H9 (cell line): Measurements from ENCODE around the gene TELO2. TPM values are rescaled to one million over a fixed set of nuclear protein-coding genes. Genes with fewer than 3 reads are reported as not detected.

Experiments used
- DNase-seq: peaks from one replicate; pipeline ENCODE4 v3.0.0-alpha.2; 2017
- H2AFZ ChIP-seq: one replicate; pipeline ENCODE4 v1.6.1; 2013; ENCODE audit warnings: mild to moderate bottlenecking, low read length, control low read depth, moderate library complexity
- H2AK5ac ChIP-seq: 2 replicates; pipeline ENCODE4 v1.6.1; 2013; ENCODE audit warnings: low read length, control low read depth, mixed read lengths; ENCODE audit not compliant: insufficient read length
- H2BK120ac ChIP-seq: one replicate; pipeline ENCODE4 v1.6.1; 2013; ENCODE audit warnings: low read depth, mild to moderate bottlenecking, low read length, control low read depth, inconsistent platforms; ENCODE audit not compliant: poor library complexity, severe bottlenecking
- H2BK12ac ChIP-seq: 2 replicates; pipeline ENCODE4 v1.6.1; 2013; ENCODE audit warnings: low read length, control low read depth, mixed read lengths, low read depth; ENCODE audit not compliant: insufficient read length
- H2BK15ac ChIP-seq: 2 replicates; pipeline ENCODE4 v1.6.1; 2013; ENCODE audit warnings: low read depth, low read length, control low read depth
- H2BK20ac ChIP-seq: one replicate; pipeline ENCODE4 v1.6.1; 2013; ENCODE audit warnings: low read depth, mild to moderate bottlenecking, low read length, control low read depth, inconsistent platforms; ENCODE audit not compliant: poor library complexity, severe bottlenecking
- H2BK5ac ChIP-seq: 2 replicates; pipeline ENCODE4 v1.6.1; 2013; ENCODE audit warnings: low read length, control low read depth, mixed read lengths; ENCODE audit not compliant: insufficient read length
- H3K14ac ChIP-seq: 2 replicates; pipeline ENCODE4 v1.6.1; 2013; ENCODE audit warnings: low read length, control low read depth; ENCODE audit not compliant: insufficient read depth
- H3K18ac ChIP-seq: 2 replicates; pipeline ENCODE4 v1.6.1; 2013; ENCODE audit warnings: low read depth, mild to moderate bottlenecking, mixed read lengths, low read length, control low read depth; ENCODE audit not compliant: insufficient read length
- H3K23ac ChIP-seq: 2 replicates; pipeline ENCODE4 v1.6.1; 2013; ENCODE audit warnings: low read length, control low read depth, mixed read lengths, low read depth; ENCODE audit not compliant: insufficient read length
- H3K23me2 ChIP-seq: 2 replicates; pipeline ENCODE4 v1.6.1; 2013; ENCODE audit warnings: low read depth, mild to moderate bottlenecking, mixed read lengths, low read length, control low read depth; ENCODE audit not compliant: insufficient read length, poor library complexity, severe bottlenecking
- H3K27ac ChIP-seq: 2 replicates; pipeline ENCODE4 v1.5.1; 2013; ENCODE audit warnings: low read length, control low read depth, mixed read lengths, low read depth; ENCODE audit not compliant: insufficient read length
- H3K27me3 ChIP-seq: 2 replicates; pipeline ENCODE4 v1.6.1; 2013; ENCODE audit warnings: low read length, control low read depth, inconsistent platforms; ENCODE audit not compliant: insufficient read depth
- H3K4ac ChIP-seq: 2 replicates; pipeline ENCODE4 v1.6.1; 2013; ENCODE audit warnings: low read depth, mild to moderate bottlenecking, control low read depth, inconsistent platforms, low read length, moderate library complexity
- H3K4me1 ChIP-seq: 2 replicates; pipeline ENCODE4 v1.6.1; 2013; ENCODE audit warnings: low read length, control low read depth, inconsistent platforms; ENCODE audit not compliant: insufficient read depth
- H3K4me2 ChIP-seq: 2 replicates; pipeline ENCODE4 v1.6.1; 2013; ENCODE audit warnings: low read length, control low read depth, mixed read lengths; ENCODE audit not compliant: insufficient read length, insufficient read depth
- H3K56ac ChIP-seq: 2 replicates; pipeline ENCODE4 v1.6.1; 2013; ENCODE audit warnings: low read depth, mild to moderate bottlenecking, mixed read lengths, low read length, control low read depth; ENCODE audit not compliant: insufficient read length
- H3K79me1 ChIP-seq: 2 replicates; pipeline ENCODE4 v1.6.1; 2013; ENCODE audit warnings: low read depth, mild to moderate bottlenecking, moderate library complexity, low read length, control low read depth, inconsistent platforms; ENCODE audit not compliant: insufficient read depth, poor library complexity, severe bottlenecking
- H3K79me2 ChIP-seq: 2 replicates; pipeline ENCODE4 v1.6.1; 2013; ENCODE audit warnings: low read length, control low read depth, inconsistent platforms; ENCODE audit not compliant: insufficient read depth
- H3K9ac ChIP-seq: 2 replicates; pipeline ENCODE4 v1.6.1; 2013; ENCODE audit warnings: low read length, control low read depth, mixed read lengths; ENCODE audit not compliant: insufficient read length; ENCODE audit errors: extremely low read depth
- H3K9me3 ChIP-seq: one replicate; pipeline ENCODE4 v1.6.1; 2013; ENCODE audit warnings: low read depth, low read length, inconsistent platforms; ENCODE audit not compliant: control insufficient read depth
- H3T11ph ChIP-seq: one replicate; pipeline ENCODE4 v1.6.1; 2013; ENCODE audit warnings: mild to moderate bottlenecking, low read length, control low read depth, inconsistent platforms
- H4K20me1 ChIP-seq: one replicate; pipeline ENCODE4 v1.6.1; 2013; ENCODE audit not compliant: control insufficient read depth, insufficient read length, insufficient read depth
- H4K5ac ChIP-seq: 2 replicates; pipeline ENCODE4 v1.6.1; 2013; ENCODE audit warnings: low read depth, mild to moderate bottlenecking, mixed read lengths, low read length, control low read depth; ENCODE audit not compliant: insufficient read length
- H4K8ac ChIP-seq: replicated peaks from 2 replicates; pipeline ENCODE4 v1.6.1; 2013; ENCODE audit warnings: low read length, control low read depth, mixed read lengths, low read depth; ENCODE audit not compliant: insufficient read length
- H4K91ac ChIP-seq: 2 replicates; pipeline ENCODE4 v1.6.1; 2013; ENCODE audit warnings: low read depth, mild to moderate bottlenecking, moderate library complexity, mixed read lengths, low read length, control low read depth; ENCODE audit not compliant: insufficient read length
- H3K27ac Mint-ChIP-seq, 3 experiments: 2 replicates in 2 of 3; 3 replicates in 1 of 3; pipeline ENCODE4 v1.8.0; 2020 to 2021; ENCODE audit warnings: mixed read lengths in 3 of 3, mild to moderate bottlenecking in 1 of 3, moderate library complexity in 1 of 3
- H3K27me3 Mint-ChIP-seq: 2 replicates; pipeline ENCODE4 v1.8.0; 2021; ENCODE audit warnings: low read depth, mild to moderate bottlenecking, moderate library complexity, mixed read lengths
- H3K36me3 Mint-ChIP-seq, 3 experiments: 2 replicates in 2 of 3; 3 replicates in 1 of 3; pipeline ENCODE4 v1.8.0; 2020 to 2021; ENCODE audit warnings: low read depth in 3 of 3, mixed read lengths in 3 of 3; ENCODE audit not compliant: insufficient read depth in 1 of 3
- H3K4me1 Mint-ChIP-seq, 2 experiments: 2 replicates each; pipeline ENCODE4 v1.8.0; 2020; ENCODE audit warnings: mixed read lengths in 2 of 2
- H3K4me3 Mint-ChIP-seq, 2 experiments: 2 replicates in 1 of 2; 3 replicates in 1 of 2; pipeline ENCODE4 v1.8.0; 2020 to 2021; ENCODE audit warnings: mild to moderate bottlenecking in 2 of 2, mixed read lengths in 2 of 2, moderate library complexity in 1 of 2
- H3K9me3 Mint-ChIP-seq, 2 experiments: 2 replicates in 1 of 2; 3 replicates in 1 of 2; pipeline ENCODE4 v1.8.0; 2020; ENCODE audit warnings: mild to moderate bottlenecking in 2 of 2, mixed read lengths in 2 of 2, moderate library complexity in 1 of 2
- whole genome bisulfite sequencing: extraction: QIAGEN DNeasy Blood & Tissue Kit; methylation state at CpG from one replicate; pipeline ENCODE4 v1.1.7; 2013; ENCODE audit warnings: missing lambda C conversion rate, low lambda C conversion rate, mixed read lengths; ENCODE audit not compliant: insufficient read length; ENCODE audit errors: extremely low coverage; 5-methylcytosine and 5-hydroxymethylcytosine counted together
- total RNA-seq: library from RNA; stranded (reverse); gene quantifications from 2 replicates; pipeline ENCODE4 v1.2.1, GENCODE V29; 2021
- TF ChIP-seq, protein P1 (sequence below): fragments of 200-600 bp; sonication (generic); conservative IDR thresholded peaks from 3 replicates; pipeline ENCODE4 v1.8.0; 2021; ENCODE audit warnings: antibody characterized with exemption, mild to moderate bottlenecking

The TELO2 gene
- total RNA-seq, 1 experiment from 2014 or later, result 98.9 TPM

DNA sequence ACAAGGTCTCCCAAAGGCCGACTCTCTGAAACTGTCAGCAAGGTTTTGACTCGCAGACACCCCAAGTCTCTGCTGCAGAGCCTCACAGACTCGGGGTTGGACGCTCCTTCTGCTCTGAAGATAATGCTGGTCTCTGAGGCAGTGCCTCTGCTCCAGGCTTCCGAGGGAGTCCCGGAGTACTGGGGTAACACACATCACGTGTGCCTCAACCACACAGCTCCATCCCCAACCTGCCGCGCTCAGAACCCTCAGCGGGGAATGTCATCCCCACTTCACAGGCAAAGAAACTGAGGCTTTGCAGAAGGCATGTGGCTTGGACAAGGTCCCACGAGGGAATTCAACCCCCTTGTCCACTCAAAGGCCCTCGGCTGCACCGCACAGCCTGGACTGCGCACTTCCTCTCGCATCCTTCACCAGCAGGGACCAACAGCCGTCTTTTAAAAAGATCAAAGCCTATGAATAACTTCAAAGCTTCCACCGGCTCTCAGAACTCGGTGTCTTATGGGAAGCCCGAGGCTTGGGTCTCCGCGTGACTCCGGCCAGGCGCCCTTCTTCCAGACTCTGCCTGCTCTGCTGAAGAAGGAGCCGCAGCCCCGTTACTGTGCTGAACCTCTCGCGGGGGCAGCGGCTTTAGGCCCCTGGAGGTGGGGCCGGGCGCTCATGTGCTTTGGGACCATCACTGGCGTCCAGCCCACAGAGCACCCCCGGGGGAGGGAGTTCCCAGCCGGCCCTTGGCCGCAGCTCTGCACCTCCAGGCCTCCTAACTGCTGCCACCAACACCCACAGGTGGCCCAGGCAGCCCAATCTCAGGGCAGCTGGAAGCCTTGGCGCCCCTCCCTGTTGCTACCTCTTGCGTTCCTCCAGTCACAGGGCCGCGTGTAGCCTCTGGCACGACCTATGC lies 42.5 kb downstream of the TELO2 start:
- no peaks in the 10 kb centered on the region for H3K4me1 Mint-ChIP-seq
- H3K9me3 ChIP-seq, result no peaks in the 10 kb centered on the region
- H3K23ac ChIP-seq, result no peak overlapping the region
- H4K5ac ChIP-seq, result no peak overlapping the region
- TF ChIP-seq, protein P1, sequence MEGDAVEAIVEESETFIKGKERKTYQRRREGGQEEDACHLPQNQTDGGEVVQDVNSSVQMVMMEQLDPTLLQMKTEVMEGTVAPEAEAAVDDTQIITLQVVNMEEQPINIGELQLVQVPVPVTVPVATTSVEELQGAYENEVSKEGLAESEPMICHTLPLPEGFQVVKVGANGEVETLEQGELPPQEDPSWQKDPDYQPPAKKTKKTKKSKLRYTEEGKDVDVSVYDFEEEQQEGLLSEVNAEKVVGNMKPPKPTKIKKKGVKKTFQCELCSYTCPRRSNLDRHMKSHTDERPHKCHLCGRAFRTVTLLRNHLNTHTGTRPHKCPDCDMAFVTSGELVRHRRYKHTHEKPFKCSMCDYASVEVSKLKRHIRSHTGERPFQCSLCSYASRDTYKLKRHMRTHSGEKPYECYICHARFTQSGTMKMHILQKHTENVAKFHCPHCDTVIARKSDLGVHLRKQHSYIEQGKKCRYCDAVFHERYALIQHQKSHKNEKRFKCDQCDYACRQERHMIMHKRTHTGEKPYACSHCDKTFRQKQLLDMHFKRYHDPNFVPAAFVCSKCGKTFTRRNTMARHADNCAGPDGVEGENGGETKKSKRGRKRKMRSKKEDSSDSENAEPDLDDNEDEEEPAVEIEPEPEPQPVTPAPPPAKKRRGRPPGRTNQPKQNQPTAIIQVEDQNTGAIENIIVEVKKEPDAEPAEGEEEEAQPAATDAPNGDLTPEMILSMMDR, result no peak
- H2AFZ ChIP-seq, result no peak overlapping the region
- no CpG with 5 or more reads among the region's 39 CpGs for WGBS
- H3K27me3 ChIP-seq, result no peaks in the 10 kb centered on the region; the same call in 1 of the 2 replicates
- H2BK5ac ChIP-seq, result no peak overlapping the region
- no peak overlapping the region for H3K18ac ChIP-seq
- no peaks in the 10 kb centered on the region for H3K9me3 Mint-ChIP-seq
- H3K27ac ChIP-seq, result no peak overlapping the region
- no peak overlapping the region for H3K27ac Mint-ChIP-seq
- H4K20me1 ChIP-seq, result no peaks in the 10 kb centered on the region
- H3K14ac ChIP-seq, result no peak overlapping the region
- no peak overlapping the region for H3K4me2 ChIP-seq
- H2BK120ac ChIP-seq, result no peak overlapping the region
- H3K27me3 Mint-ChIP-seq, result no peaks in the 10 kb centered on the region
- no peak overlapping the region for H4K8ac ChIP-seq
- H3K36me3 Mint-ChIP-seq, result no peaks in the 10 kb centered on the region; a peak in 1 of 7 replicates
- no peak overlapping the region for H2BK20ac ChIP-seq
- H3K79me1 ChIP-seq, result no peaks in the 10 kb centered on the region
- no peaks in the 10 kb centered on the region for H3K4me1 ChIP-seq
- no peak overlapping the region for H3K9ac ChIP-seq
- no peak overlapping the region for H4K91ac ChIP-seq
- no peak overlapping the region for H3K4me3 Mint-ChIP-seq
- no peaks in the 10 kb centered on the region for H3K23me2 ChIP-seq
- no peak overlapping the region for H3T11ph ChIP-seq
- no peak overlapping the region for H3K4ac ChIP-seq
- no peak overlapping the region for H3K56ac ChIP-seq
- H3K79me2 ChIP-seq, result no peaks in the 10 kb centered on the region
- no peak overlapping the region for H2BK12ac ChIP-seq
- H2BK15ac ChIP-seq, result no peak overlapping the region
- no peak overlapping the region for H2AK5ac ChIP-seq
- no peak for DNase-seq
